ENCODE results near the gene ACSL4.

Gene ACSL4

GRCh38 chrX:109716431-109717028, 16.5 kb downstream of the ACSL4 start:
- Histone ChIP-seq H2AFZ (ENCODE audit: low read length) (no peak overlapping the region), H3K4me1 (ENCODE audit: insufficient read depth, low read length, poor library complexity, severe bottlenecking) (peaks cover 2% of the 10 kb centered on the region), H3K36me3 (ENCODE audit: insufficient read depth, low read length) (peaks cover 3% of the 10 kb centered on the region; the same call in 1 of the 2 replicates), H3K79me2 (ENCODE audit: insufficient read depth, low read length) (peaks cover 84% of the 10 kb centered on the region), H3F3A (ENCODE audit: low read depth) (no peaks in the 10 kb centered on the region), H3K9ac (ENCODE audit: low read depth, low read length, poor library complexity, severe bottlenecking) (no peak overlapping the region), H3K9me3 (ENCODE audit: insufficient read depth, low read depth, low read length) (no peaks in the 10 kb centered on the region), H3K4me3 (ENCODE audit: low read length, poor library complexity, severe bottlenecking) (no peak overlapping the region), H3K4me2 (ENCODE audit: low read depth, low read length, poor library complexity, severe bottlenecking) (no peak overlapping the region), H3K9me2 (replicated peaks; ENCODE audit: low read depth, low read length) (no peaks in the 10 kb centered on the region), H4K20me1 (ENCODE audit: insufficient read depth, low read length, poor library complexity, severe bottlenecking) (peaks cover 32% of the 10 kb centered on the region), H3K27me3 (ENCODE audit: insufficient read depth, low read length, poor library complexity, severe bottlenecking) (no peaks in the 10 kb centered on the region)
- TF ChIP-seq EZH2phosphoT487 (IDR thresholded peaks at IDR 0.05; ENCODE audit: borderline replicate concordance) (no peak), CTCF (conservative IDR thresholded peaks at IDR 0.05; ENCODE audit: low read length) (no peak)

GRCh38 chrX:109714340-109714958, 18.6 kb downstream of the ACSL4 start:
- Histone ChIP-seq H3K36me3 (ENCODE audit: insufficient read depth, low read length) (peaks cover 3% of the 10 kb centered on the region; the same call in 1 of the 2 replicates), H3K4me1 (ENCODE audit: insufficient read depth, low read length, poor library complexity, severe bottlenecking) (peaks cover 4% of the 10 kb centered on the region), H3K4me3 (ENCODE audit: low read length, poor library complexity, severe bottlenecking) (no peak overlapping the region), H4K20me1 (ENCODE audit: insufficient read depth, low read length, poor library complexity, severe bottlenecking) (peaks cover 36% of the 10 kb centered on the region), H3K4me2 (ENCODE audit: low read depth, low read length, poor library complexity, severe bottlenecking) (no peak overlapping the region), H2AFZ (ENCODE audit: low read length) (no peak overlapping the region), H3F3A (ENCODE audit: low read depth) (no peaks in the 10 kb centered on the region), H3K79me2 (ENCODE audit: insufficient read depth, low read length) (peaks cover 85% of the 10 kb centered on the region), H3K27me3 (ENCODE audit: insufficient read depth, low read length, poor library complexity, severe bottlenecking) (no peaks in the 10 kb centered on the region), H3K9ac (ENCODE audit: low read depth, low read length, poor library complexity, severe bottlenecking) (no peak overlapping the region), H3K9me2 (replicated peaks; ENCODE audit: low read depth, low read length) (no peaks in the 10 kb centered on the region), H3K9me3 (ENCODE audit: insufficient read depth, low read depth, low read length) (no peaks in the 10 kb centered on the region)
- TF ChIP-seq CTCF (conservative IDR thresholded peaks at IDR 0.05; ENCODE audit: low read length) = no peak
- TF ChIP-seq EZH2phosphoT487 (IDR thresholded peaks at IDR 0.05; ENCODE audit: borderline replicate concordance) = no peak

- Histone ChIP-seq H3K9me3 (ENCODE audit: insufficient read depth, low read depth, low read length) (no peaks in the 10 kb centered on the region), H3K79me2 (ENCODE audit: insufficient read depth, low read length) (peaks cover 91% of the 10 kb centered on the region), H3K36me3 (ENCODE audit: insufficient read depth, low read length) (peaks cover 3% of the 10 kb centered on the region; the same call in 1 of the 2 replicates), H3K9ac (ENCODE audit: low read depth, low read length, poor library complexity, severe bottlenecking) (no peak overlapping the region), H3F3A (ENCODE audit: low read depth) (no peaks in the 10 kb centered on the region), H2AFZ (ENCODE audit: low read length) (no peak overlapping the region), H3K4me1 (ENCODE audit: insufficient read depth, low read length, poor library complexity, severe bottlenecking) (peaks cover 25% of the 10 kb centered on the region), H3K4me2 (ENCODE audit: low read depth, low read length, poor library complexity, severe bottlenecking) (no peak overlapping the region), H4K20me1 (ENCODE audit: insufficient read depth, low read length, poor library complexity, severe bottlenecking) (peaks cover 66% of the 10 kb centered on the region), H3K9me2 (replicated peaks; ENCODE audit: low read depth, low read length) (no peaks in the 10 kb centered on the region), H3K4me3 (ENCODE audit: low read length, poor library complexity, severe bottlenecking) (no peak overlapping the region), H3K27me3 (ENCODE audit: insufficient read depth, low read length, poor library complexity, severe bottlenecking) (no peaks in the 10 kb centered on the region)
- TF ChIP-seq EZH2phosphoT487 (IDR thresholded peaks at IDR 0.05; ENCODE audit: borderline replicate concordance) (no peak), CTCF (conservative IDR thresholded peaks at IDR 0.05; ENCODE audit: low read length) (no peak)
Measured at GRCh38 chrX:109710181-109710580, 22.9 kb downstream of the ACSL4 start.

Data from Loucy (cell line).